Upper lobe of left lung (tissue), 6 donors: Measurements from ENCODE around the gene RNF31. TPM values are rescaled to one million over a fixed set of nuclear protein-coding genes. Genes with fewer than 3 reads are reported as not detected.

ENCODE experiments used
- ATAC-seq, 2 donors: fragments of 200-7000 bp; cut with Tn5 transposase; one replicate each; pipeline ENCODE4 v1.9.1; 2022; ENCODE audit warnings: mild to moderate bottlenecking in 2 of 2, moderate library complexity in 2 of 2; ENCODE audit not compliant: low FRiP score in 2 of 2
- DNase-seq, 2 donors: peaks; one replicate each; pipeline ENCODE4 v3.0.0-alpha.2; 2019 to 2020
- H3K27ac ChIP-seq, 4 donors: fragments of 200-600 bp; sonication (generic); one replicate each; pipeline ENCODE4 v1.5.1; 2016 to 2019
- H3K27me3 ChIP-seq, 4 donors: fragments of 200-600 bp; sonication (generic); one replicate each; pipeline ENCODE4 v1.5.1; 2017 to 2019
- H3K36me3 ChIP-seq, 4 donors: fragments of 200-600 bp; sonication (generic); one replicate each; pipeline ENCODE4 v1.5.1; 2016 to 2019
- H3K4me1 ChIP-seq, 4 donors: fragments of 200-600 bp; sonication (generic); one replicate each; pipeline ENCODE4 v1.5.1; 2018 to 2019
- H3K4me3 ChIP-seq, 4 donors: fragments of 200-600 bp; sonication (generic); one replicate each; pipeline ENCODE4 v1.5.1; 2017 to 2019; ENCODE audit warnings: mild to moderate bottlenecking in 2 of 4, moderate library complexity in 1 of 4
- H3K9me3 ChIP-seq, 4 donors: fragments of 200-600 bp; sonication (generic); one replicate each; pipeline ENCODE4 v1.5.1; 2018 to 2019
- CTCF ChIP-seq, 6 experiments: fragments of 450-650 bp in 4 of 6; fragments of 200-600 bp in 2 of 6; sonication (generic) in 2 of 6; IDR thresholded peaks; one replicate each; pipeline ENCODE4 v1.5.1; 2016 to 2019; ENCODE audit warnings: antibody characterized with exemption in 6 of 6
- EP300 ChIP-seq, 4 donors: sonication (generic); formaldehyde crosslinking; IDR thresholded peaks; one replicate each; pipeline ENCODE4 v1.5.1; 2017; ENCODE audit warnings: antibody characterized with exemption in 4 of 4, control low read depth in 2 of 4
- POLR2A ChIP-seq, 4 donors: fragments of 450-650 bp; IDR thresholded peaks; one replicate each; pipeline ENCODE4 v1.5.1; 2016 to 2017; ENCODE audit warnings: antibody characterized with exemption in 4 of 4, mild to moderate bottlenecking in 2 of 4
- POLR2AphosphoS5 ChIP-seq, 2 donors: sonication (generic); formaldehyde crosslinking; IDR thresholded peaks; one replicate each; pipeline ENCODE4 v1.5.1; 2017; ENCODE audit warnings: antibody characterized with exemption in 2 of 2
- WGBS, 2 donors: methylation state at CpG; one replicate each; pipeline ENCODE4 v1.1.5; 2017 to 2018; 5-methylcytosine and 5-hydroxymethylcytosine counted together
- total RNA-seq, 6 donors: library from RNA; depleted of rRNA in 4 of 6; stranded (reverse); fragments of >200 nt in 4 of 6; gene quantifications; one replicate each; pipeline versions ENCODE4 v1.1.0 to v1.2.1, GENCODE V29; 2016 to 2021
- donor health status: DM: no; HTN: no; CAD: no; lungs with moderate emphysema.
- donor health status: DM: no; HTN: yes; CAD: no; lungs with severe emphysema.

The RNF31 gene
- total RNA-seq, 6 donors from 2014 or later, result 52.1 to 173 (median 63.9) TPM

GRCh38 chr14:24136684-24137528 is 10.4 kb upstream of the RNF31 start:
- Histone ChIP-seq H3K27me3 (no peaks in the 10 kb centered on the region), H3K4me1 (peaks cover 24 to 48% (median 35%) of the 10 kb centered on the region in 4 donors), H3K4me3 (peak overlapping the region; percentile 73 to 97 (median 88)), H3K9me3 (no peaks in the 10 kb centered on the region), H3K36me3 (peaks cover 4 to 24% (median 20%) of the 10 kb centered on the region in 4 donors), H3K27ac (peak overlapping the region; percentile 87 to 96 (median 94))
- no peak for TF ChIP-seq POLR2AphosphoS5 (IDR thresholded peaks at IDR 0.05)
- TF ChIP-seq CTCF (IDR thresholded peaks at IDR 0.05), result no peak
- TF ChIP-seq EP300 (IDR thresholded peaks at IDR 0.05), result no peak
- TF ChIP-seq POLR2A (IDR thresholded peaks at IDR 0.05), result no peak
- 30 to 37% methylated on average over 13 of the region's 13 CpGs for WGBS, 2 donors
- ATAC-seq (no peak), DNase-seq (no peak)

- peak overlapping the region in 3 of 4 donors; percentile 12 to 96 (median 96) for H3K27ac ChIP-seq
- peaks cover 4 to 24% (median 20%) of the 10 kb centered on the region in 4 donors for H3K36me3 ChIP-seq
- H3K4me3 ChIP-seq, result no peak overlapping the region
- H3K4me1 ChIP-seq, result peaks cover 30 to 55% (median 39%) of the 10 kb centered on the region in 4 donors
- TF ChIP-seq CTCF (IDR thresholded peaks at IDR 0.05) (no peak), POLR2A (IDR thresholded peaks at IDR 0.05) (no peak), EP300 (IDR thresholded peaks at IDR 0.05) (no peak), POLR2AphosphoS5 (IDR thresholded peaks at IDR 0.05) (no peak)
- H3K9me3 ChIP-seq, result no peaks in the 10 kb centered on the region
- 83 to 91% methylated on average over 8 of the region's 8 CpGs for WGBS, 2 donors
- no peak for ATAC-seq
- no peak for DNase-seq
- no peaks in the 10 kb centered on the region for H3K27me3 ChIP-seq
These were observed 9.5 kb upstream of the RNF31 start for GRCh38 chr14:24137529-24138395.

- Histone ChIP-seq H3K4me3 (no peak overlapping the region), H3K27ac (peak overlapping the region in 2 of 4 donors; percentile 12 to 96), H3K4me1 (peaks cover 30 to 55% (median 39%) of the 10 kb centered on the region in 4 donors), H3K36me3 (peaks cover 4 to 30% (median 25%) of the 10 kb centered on the region in 4 donors), H3K27me3 (no peaks in the 10 kb centered on the region), H3K9me3 (no peaks in the 10 kb centered on the region)
- WGBS, 2 donors, result 92 to 93% methylated on average over 13 of the region's 13 CpGs
- DNase-seq (no peak), ATAC-seq (no peak)
- TF ChIP-seq POLR2A (IDR thresholded peaks at IDR 0.05) (no peak), EP300 (IDR thresholded peaks at IDR 0.05) (no peak), POLR2AphosphoS5 (IDR thresholded peaks at IDR 0.05) (no peak), CTCF (IDR thresholded peaks at IDR 0.05) (no peak)
These were observed 8.7 kb upstream of the RNF31 start for GRCh38 chr14:24138396-24139271.

GRCh38 chr14:24139272-24139934 is 7.9 kb upstream of the RNF31 start:
- peaks cover 30 to 55% (median 39%) of the 10 kb centered on the region in 4 donors for H3K4me1 ChIP-seq
- peak overlapping the region in 1 of 4 donors; percentile 90 for H3K4me3 ChIP-seq
- peaks cover 4 to 32% (median 28%) of the 10 kb centered on the region in 4 donors for H3K36me3 ChIP-seq
- 82 to 89% methylated on average over 8 to 9 of the region's 9 CpGs for whole genome bisulfite sequencing, 2 donors
- TF ChIP-seq EP300 (IDR thresholded peaks at IDR 0.05) (no peak), CTCF (IDR thresholded peaks at IDR 0.05) (no peak), POLR2AphosphoS5 (IDR thresholded peaks at IDR 0.05) (no peak), POLR2A (IDR thresholded peaks at IDR 0.05) (no peak)
- no peaks in the 10 kb centered on the region for H3K27me3 ChIP-seq
- H3K27ac ChIP-seq, result peak overlapping the region in 2 of 4 donors; percentile 8 to 92
- DNase-seq, result no peak
- no peak for ATAC-seq
- no peaks in the 10 kb centered on the region for H3K9me3 ChIP-seq
